Fibroblast of skin of scalp (primary cell): ENCODE data around the gene GALNT9.
"Not testable (repeated sequence)": the region's sequence is repeated elsewhere in the genome, so short reads cannot be mapped to it uniquely, and the experiment has no call there.

Experiments used
- DNase-seq: peaks from one replicate; pipeline ENCODE4 v3.0.0-alpha.2; 2013

The GALNT9 gene

GRCh38 chr12:132278401-132279183, 50.8 kb downstream of the GALNT9 start:
- no peak for DNase-seq

DNA sequence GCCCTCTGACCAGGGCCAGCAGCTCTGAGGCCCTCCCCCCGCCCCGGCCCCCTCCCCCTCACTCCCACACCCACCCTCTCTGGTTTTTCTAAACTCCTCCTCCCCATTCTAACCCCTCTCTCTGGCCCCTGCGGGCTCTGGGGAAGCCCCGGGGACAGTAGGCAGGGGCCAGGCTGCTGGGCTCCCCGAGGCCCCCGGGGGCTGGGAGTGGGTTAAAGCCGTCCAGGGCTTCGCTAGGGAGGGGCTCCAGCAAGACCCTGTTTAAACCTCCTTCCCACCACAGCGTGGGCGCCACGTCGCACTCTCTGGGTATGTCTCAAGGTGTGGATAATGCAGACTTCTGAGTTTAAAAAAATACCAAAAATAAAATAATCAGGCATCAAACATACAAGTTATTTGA, 51.4 kb downstream of the GALNT9 start:
- no peak for DNase-seq

DNA sequence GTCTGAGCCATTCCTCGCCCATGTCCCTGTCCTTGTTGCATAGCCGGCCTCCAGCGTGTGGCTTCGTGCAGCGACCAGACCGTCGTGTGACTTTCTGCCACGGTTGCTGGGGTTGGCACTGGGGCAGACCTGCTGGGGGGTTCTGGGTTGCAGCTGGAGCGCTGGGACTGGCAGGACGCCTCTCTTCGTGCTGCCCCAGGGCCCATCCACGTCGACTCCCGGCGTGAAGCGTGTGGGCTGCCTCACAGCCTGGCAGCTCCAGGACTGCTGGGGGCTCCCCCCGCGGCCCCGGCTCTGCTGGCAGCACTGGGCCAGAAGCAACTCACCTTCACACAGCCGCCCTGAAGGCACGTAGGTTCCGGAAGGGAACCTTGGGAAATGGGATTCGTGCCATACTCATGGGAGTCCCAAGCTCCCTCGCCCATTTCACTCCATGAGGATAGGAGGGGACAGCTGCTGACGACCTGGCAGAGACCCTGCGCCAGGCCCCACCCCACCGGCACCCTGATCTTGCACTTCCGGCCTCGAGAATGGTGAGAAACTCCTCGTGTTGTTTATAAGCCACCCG, 51.9 kb downstream of the GALNT9 start:
- DNase-seq, result no peak

DNA sequence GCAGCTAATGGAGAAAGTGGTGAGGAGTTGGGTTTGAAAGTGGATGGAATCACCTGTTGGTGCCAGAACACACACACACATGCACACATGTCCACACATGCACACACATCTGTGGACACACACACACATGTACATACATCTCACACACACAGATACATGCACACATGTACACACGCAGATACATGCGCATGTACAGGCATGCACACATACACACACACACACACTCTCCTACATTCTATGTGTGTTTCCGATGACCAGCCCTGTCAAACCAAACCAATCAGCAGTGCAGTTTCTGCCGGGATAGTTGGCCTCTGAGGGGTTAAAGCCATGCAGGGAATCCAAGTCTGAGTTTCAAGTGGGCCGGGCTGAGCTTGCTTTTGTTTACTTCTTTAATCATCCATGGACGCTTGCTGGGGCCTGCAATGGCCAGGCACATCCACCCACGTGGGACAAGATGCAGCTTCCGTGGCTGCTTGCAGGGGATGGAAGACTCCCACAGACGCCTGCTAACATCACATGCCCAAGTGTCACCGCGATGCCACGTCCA, 52.5 kb downstream of the GALNT9 start:
- DNase-seq, result no peak

DNA sequence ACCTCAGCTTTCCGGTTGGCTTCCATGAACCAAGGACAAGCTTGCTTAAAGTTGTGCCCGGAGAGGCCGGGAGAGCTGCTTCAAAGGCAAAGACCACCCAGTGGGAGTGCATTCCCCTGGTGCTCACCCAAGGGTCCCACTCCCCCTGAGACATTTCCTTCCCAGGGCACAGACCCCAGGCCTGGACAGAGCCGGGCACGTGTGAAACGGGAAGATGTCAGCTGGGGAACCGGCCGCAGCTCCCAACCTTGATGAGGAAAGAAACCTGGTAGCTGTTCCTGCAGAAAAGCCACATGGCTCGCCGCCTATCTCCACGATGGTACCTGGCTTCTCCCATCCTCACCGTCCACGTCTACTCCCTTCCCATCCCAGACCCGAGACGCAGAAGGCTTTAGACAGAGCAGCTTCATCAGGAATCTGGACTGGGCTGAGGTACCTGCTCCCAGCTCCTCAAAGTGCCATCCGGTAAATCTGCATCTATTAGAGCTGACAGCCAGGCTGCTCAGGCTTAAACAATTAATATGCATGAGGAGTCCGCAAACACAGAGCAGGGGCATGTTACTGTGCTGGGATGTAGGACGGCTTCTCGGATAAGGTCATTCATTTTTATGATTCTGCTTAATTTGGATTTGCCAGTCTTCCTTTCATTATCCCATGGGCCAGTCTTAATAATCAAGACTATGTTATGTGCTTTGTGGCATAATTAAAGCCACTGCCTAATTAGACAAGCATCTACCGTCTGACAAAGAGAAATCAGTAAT, 53.1 kb downstream of the GALNT9 start:
- no peak for DNase-seq

DNA sequence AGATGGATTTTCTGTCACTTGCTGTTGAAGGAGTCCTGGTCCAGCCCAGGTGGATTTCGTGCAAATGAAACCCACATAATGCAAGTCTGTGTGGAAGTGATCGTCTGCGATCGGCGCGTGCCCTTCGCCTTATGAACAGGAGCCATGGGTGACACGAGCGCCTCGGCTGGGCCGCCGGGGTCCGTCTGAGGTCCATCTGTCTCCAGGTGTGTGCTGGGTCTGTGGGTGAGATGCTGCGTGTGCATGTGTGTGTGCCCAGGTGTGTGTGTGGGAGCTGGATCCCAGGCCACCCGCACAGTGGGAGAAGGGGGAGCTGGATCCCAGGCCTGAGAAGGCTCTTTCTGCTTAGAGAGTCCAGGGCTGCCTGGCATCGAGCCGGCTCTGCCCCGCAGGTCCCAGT, 53.8 kb downstream of the GALNT9 start:
- no peak for DNase-seq

GRCh38 chr12:132275110-132275531, 54.3 kb downstream of the GALNT9 start:
- DNase-seq, result peak; percentile 68

- DNase-seq, result no peak
Observed at GRCh38 chr12:132273992-132274334, 55.4 kb downstream of the GALNT9 start.

DNA sequence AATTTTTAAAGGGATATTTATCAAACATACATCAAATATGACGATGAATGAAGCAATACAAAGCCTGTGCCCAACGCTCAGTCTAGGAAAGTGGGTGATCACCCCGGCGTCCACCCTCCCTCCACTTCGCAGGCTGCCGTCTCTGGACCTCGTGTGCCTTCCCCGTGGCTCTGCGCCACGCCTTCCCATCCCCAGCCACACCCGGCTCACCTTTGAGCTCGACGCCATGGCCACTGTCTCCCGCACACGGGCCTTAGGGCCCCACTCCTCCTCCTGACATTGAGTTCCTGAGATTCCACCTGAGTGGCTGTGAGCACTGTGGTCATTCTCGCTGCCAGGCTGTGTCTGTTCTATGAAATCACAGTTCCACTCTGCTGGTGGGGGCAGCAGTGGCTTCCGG, 56.7 kb downstream of the GALNT9 start:
- no peak for DNase-seq

DNA sequence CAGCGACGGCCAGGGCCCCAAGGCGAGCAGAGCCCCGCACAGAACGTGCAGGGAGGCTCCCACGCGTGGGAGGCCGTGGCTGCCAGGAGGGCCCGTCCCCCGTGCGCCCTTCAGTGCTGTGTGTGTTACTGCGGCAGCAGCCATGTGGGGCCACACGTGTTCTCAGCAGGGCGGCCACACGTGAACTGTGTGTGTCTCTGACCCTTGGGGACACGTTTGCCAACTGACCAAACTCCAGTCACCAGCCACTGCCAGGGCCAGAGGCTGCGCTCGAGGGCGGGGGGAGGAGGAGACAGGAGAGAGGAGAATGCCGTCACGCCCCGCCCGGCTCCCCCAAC, 57.7 kb downstream of the GALNT9 start:
- DNase-seq, result no peak

DNA sequence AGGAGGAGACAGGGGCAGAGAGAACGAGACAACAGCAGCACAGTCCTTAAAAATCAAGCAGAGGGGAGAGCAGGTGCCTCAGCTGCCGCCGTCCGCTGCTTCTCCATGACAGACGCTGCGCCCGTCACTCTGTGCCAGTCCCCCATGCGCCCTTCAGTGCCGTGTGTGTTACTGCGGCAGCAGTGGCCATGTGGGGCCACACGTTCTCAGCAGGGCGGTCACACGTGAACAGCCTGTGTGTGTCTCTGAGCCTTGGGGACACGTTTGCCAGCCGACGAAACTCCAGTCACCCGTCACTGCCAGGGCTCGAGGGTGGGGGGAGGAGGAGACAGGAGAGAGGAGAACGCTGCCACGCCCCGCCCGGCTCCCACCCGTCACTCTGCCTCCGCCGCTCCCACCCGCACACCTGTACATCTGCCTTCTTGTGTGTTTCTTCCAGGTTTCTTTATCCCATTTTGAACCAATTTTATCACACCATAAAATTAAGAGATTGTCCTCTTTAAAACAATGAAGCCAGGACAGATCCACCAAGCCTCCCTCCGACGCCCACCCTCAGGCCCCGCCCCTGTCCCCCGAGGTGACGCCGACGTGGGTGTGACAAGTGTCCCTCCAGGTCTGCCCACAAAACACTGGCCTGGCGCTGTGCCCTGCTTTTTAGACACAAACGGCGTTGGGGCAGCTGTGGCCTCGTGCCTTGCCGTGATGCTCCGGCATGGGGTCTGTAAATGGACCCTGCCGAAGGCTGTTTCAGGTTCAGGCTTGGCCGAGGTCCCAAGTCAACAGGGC, 58.2 kb downstream of the GALNT9 start:
- DNase-seq, result no peak

GRCh38 chr12:132270516-132270915, 58.9 kb downstream of the GALNT9 start:
- DNase-seq, result no peak

- no peak for DNase-seq
Observed at GRCh38 chr12:132269271-132269968, 60.0 kb downstream of the GALNT9 start.

GRCh38 chr12:132268674-132269073, 60.7 kb downstream of the GALNT9 start:
- DNase-seq, result no peak

DNA sequence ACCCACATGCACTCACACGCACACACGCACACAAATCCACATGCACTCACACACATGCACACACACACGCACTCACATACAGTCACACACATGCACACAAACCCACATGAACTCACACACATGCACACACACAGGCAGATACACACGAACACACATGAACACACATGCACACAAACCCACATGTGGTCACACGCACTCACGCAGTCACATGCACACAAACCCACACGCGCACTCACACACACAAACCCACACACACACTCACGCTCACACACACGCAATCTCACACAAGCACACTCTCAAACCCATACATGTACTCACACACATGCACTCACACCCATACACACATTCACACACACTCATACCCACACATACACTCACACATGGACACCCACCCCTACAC, 61.5 kb downstream of the GALNT9 start:
- no peak for DNase-seq

- DNase-seq, result no peak
Observed at GRCh38 chr12:132266802-132267201, 62.6 kb downstream of the GALNT9 start.

DNA sequence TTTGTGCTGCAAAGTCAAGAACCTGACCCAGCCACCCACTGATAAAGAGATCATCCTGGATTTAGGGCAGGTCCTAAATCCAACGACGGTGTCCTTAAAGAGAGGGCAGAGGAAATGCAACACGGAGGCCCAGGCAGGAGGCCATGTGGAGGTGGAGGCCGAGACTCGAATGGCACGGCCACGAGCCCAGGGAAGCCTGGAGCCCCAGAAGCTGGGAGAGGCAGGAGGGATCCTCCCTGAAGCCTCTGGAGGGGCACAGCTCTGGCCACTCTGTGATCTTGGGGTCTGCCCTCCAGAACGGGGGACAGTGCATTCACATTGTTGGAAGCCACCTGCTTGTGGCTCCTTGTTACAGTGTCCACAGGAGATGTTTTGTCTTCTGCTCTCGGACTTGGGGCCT, 63.0 kb downstream of the GALNT9 start:
- DNase-seq, result no peak

GRCh38 chr12:132265822-132266221, 63.6 kb downstream of the GALNT9 start:
- not testable (repeated sequence) for DNase-seq

- no peak for DNase-seq
Observed at GRCh38 chr12:132265056-132265800, 64.2 kb downstream of the GALNT9 start.

DNA sequence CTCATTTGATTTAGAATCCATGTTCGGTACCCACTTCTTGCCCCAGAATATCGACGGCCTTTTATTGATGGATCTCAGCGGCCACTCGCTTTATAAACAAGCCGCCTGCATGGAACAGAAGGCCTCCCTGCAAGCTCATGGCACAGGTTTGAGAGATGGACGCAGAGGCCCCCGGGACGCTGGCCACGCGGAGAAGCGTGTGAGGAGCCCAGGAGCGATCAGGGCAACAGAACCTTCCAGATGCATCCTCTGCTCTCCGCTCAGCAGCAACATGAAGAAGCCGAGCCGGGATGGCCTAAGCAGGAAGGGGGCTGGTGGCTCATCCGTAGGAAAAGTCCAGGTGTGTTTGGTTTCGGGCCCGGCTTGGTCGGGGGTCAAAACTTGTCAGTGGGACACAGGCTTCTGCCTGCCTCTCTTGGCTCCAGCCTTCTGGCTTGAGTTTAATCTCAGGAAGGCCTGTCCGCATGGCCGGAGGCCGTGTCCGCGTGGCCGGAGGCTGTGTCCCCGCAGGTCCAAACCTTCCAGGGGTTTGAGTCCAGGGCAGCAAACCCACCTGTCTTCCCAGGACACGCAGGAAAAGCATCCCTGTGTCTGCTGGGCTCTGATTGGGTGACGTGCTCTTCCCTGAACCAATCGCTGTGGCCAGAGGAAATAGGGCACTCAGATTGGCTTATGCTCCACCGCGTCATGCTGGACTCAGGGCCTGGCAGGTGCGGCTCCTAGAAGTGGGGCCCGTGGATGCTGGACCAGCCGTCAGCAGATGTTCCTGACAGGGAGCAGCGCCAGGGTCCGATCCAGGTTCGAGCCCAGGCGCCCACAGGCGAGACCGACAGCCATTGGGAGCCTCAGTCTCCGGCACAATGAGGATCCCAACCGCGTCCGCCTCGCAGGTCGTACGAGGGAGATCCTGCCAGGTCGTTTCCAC, 65.0 kb downstream of the GALNT9 start:
- DNase-seq, result no peak
